ENCODE measurements around the gene TFEB. TPM values are rescaled to one million over a fixed set of nuclear protein-coding genes. Genes with fewer than 3 reads are reported as not detected.

Gene TFEB
- total RNA-seq, 4 donors from 2014 or later, result 17.6 to 47.9 (median 22.9) TPM

DNA sequence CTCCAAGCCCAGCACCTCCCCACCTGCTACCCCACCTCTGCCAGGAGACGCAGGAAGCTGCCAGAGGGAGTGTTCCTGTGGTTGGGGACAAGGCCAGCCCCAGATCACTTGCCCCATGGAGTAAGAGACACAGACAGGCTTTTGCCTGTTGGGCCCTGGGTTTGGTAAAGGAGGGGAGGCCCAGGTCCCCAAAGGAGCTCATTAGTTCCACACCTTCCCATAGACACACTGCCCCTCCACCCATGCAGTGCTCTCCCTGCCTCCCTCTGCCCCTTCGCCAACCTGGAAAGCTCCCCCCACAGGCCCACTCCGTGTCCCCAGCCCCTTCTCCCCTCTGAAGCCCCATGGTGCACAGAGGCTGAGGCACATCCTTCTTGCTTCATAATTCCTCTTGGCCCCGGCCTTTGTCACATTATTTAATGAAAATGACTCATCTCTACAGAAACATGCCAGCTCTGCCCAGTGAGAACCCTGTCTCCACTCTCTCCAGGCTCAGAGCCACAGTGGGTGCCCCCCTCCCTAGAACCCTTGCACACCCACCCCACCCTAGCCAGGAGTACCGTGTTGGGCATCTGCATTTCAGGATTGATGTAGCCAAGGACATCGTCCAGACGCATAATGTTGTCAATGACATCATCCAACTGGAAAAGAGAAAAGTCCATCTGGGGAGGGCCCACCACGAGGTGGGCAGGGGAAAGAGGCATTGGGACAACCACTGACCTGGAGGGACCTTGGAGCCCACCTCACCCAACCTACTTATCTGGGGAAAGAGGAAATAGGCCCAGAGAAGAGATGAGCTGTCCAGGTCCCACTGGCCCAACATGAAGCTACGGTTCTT lies 46.0 kb downstream of the TFEB start:
- DNase-seq, result peak in 1 of 3 donors; percentile 37
- TF ChIP-seq POLR2A (IDR thresholded peaks at IDR 0.05), result no peak
- TF ChIP-seq, protein P1, sequence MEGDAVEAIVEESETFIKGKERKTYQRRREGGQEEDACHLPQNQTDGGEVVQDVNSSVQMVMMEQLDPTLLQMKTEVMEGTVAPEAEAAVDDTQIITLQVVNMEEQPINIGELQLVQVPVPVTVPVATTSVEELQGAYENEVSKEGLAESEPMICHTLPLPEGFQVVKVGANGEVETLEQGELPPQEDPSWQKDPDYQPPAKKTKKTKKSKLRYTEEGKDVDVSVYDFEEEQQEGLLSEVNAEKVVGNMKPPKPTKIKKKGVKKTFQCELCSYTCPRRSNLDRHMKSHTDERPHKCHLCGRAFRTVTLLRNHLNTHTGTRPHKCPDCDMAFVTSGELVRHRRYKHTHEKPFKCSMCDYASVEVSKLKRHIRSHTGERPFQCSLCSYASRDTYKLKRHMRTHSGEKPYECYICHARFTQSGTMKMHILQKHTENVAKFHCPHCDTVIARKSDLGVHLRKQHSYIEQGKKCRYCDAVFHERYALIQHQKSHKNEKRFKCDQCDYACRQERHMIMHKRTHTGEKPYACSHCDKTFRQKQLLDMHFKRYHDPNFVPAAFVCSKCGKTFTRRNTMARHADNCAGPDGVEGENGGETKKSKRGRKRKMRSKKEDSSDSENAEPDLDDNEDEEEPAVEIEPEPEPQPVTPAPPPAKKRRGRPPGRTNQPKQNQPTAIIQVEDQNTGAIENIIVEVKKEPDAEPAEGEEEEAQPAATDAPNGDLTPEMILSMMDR (IDR thresholded peaks at IDR 0.05), result no peak
- Histone ChIP-seq H3K9me3 (no peaks in the 10 kb centered on the region), H3K36me3 (peaks cover 0 to 55% (median 0%) of the 10 kb centered on the region in 3 donors), H3K27ac (no peak overlapping the region), H3K4me1 (no peaks in the 10 kb centered on the region), H3K4me3 (no peak overlapping the region), H3K27me3 (no peaks in the 10 kb centered on the region)

DNA sequence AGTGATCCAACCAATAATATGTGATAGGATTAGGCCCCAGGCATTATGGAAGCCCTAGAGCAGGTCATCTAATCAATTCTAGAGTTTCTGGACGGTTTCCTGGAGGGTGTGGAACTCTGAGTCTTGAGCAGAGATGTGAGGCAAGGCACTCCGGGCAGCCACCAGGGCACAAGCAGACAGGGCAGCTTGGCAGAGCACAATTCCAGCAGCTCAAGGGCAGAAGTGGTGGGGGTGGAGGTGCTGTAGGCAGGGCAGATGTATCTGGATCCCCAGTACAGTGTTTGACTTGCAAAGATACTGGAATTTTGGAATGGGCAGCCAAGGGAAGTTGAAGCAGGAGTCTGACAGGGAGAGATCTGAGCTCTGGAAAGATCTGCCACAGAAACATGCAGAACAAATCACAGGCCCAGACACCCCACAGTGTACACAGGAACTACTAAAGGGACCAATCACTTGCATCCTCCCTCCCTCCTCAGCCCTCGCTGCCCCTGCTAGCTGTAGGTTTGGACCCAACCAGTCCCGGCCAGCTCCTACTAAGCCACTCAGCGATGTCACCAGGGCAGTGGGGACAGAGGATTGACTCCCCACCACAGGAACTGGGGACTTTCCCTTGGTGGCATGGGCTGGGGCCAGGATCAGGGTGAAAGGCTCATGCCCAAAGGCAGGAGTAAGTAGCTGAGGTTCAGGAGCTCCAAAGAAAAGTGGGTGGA lies 47.0 kb downstream of the TFEB start:
- Histone ChIP-seq H3K4me3 (no peak overlapping the region), H3K27me3 (no peaks in the 10 kb centered on the region), H3K36me3 (peaks cover 0 to 57% (median 0%) of the 10 kb centered on the region in 3 donors), H3K4me1 (peaks cover 0 to 5% (median 2%) of the 10 kb centered on the region in 4 donors), H3K27ac (no peak overlapping the region), H3K9me3 (no peaks in the 10 kb centered on the region)
- no peak for DNase-seq
- TF ChIP-seq, protein P1 (IDR thresholded peaks at IDR 0.05), result no peak
- no peak for TF ChIP-seq POLR2A (IDR thresholded peaks at IDR 0.05)

DNA sequence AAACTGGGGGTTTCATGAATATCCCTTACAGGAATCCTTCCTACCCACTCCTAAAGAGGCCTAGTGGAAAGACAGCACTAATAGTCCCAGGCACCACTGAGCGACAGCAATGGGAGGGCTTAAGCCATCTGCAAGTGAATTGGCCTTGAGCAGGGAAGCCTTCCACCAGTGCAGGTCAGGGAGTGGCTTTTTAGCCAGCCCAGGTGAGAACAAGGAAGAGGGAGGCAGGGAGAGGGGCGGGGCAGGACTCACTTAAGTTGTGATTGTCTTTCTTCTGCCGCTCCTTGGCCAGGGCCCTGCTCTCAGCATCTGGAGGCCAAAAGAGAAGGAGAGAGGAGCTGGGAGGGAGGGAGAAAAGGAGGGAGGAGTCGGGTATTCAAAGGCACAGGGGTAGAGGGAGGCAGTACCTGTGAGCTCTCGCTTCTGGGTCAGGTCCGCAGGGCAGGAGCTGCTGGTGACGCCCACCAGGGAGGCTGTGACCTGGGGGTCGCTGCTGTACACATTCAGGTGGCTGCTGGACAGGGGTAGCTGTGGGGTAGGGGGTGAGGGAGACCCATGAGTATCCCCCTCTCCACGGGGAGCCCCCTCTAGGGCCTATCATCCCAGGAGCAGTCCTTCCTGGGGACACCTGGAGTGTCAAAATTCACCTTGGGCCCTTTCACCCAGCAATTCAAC lies 47.8 kb downstream of the TFEB start:
- H3K9me3 ChIP-seq, result no peaks in the 10 kb centered on the region
- H3K4me3 ChIP-seq, result no peak overlapping the region
- H3K27me3 ChIP-seq, result no peaks in the 10 kb centered on the region
- H3K27ac ChIP-seq, result no peak overlapping the region
- H3K4me1 ChIP-seq, result peaks cover 0 to 12% (median 7%) of the 10 kb centered on the region in 4 donors
- peak in 1 of 3 donors; percentile 60 for DNase-seq
- peaks cover 0 to 57% (median 0%) of the 10 kb centered on the region in 3 donors for H3K36me3 ChIP-seq
- TF ChIP-seq POLR2A (IDR thresholded peaks at IDR 0.05), result no peak
- TF ChIP-seq, protein P1 (IDR thresholded peaks at IDR 0.05), result no peak

DNA sequence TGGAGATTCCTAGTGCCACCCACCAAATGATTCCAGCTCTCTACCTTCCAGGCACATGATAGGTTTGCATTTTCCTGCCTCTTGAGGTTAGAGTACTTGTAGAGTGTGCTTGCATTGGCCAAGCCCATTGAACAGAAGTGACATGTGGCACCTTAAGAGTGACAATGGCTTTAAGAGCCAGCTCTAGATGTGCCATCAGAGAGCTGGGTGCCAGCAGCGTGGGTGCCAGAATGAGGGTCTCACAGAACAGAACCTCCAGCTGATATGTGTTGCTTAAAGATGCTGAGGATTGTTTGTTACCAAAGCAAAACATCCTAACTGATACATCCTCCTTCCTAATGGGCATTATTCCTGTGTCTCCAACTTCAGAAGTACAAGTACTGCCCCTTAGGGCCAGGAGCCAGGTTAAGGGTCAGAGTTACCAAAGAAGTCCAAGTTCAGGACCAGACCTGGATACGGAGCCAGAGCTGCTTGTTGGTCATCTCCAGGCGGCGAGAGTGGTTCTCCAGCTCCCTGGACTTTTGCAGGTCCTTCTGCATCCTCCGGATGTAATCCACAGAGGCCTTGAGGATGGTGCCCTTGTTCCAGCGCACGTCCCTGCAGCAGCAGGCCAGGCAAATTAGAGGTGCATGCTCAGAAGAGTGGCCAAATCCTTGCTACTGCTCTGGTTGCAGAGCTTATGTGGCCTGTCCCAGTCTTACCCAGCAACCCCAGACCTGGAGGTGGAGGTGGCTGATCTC lies 49.6 kb downstream of the TFEB start:
- DNase-seq, result no peak
- H3K36me3 ChIP-seq, result peaks cover 0 to 50% (median 0%) of the 10 kb centered on the region in 3 donors
- TF ChIP-seq, protein P1 (IDR thresholded peaks at IDR 0.05), result no peak
- TF ChIP-seq POLR2A (IDR thresholded peaks at IDR 0.05), result no peak

More for the DNA sequence above, 49.6 kb downstream of the TFEB start:
- H3K4me3 ChIP-seq, result no peak overlapping the region
- H3K27me3 ChIP-seq, result no peaks in the 10 kb centered on the region
- H3K27ac ChIP-seq, result no peak overlapping the region
- H3K4me1 ChIP-seq, result peaks cover 0 to 20% (median 11%) of the 10 kb centered on the region in 4 donors
- H3K9me3 ChIP-seq, result no peaks in the 10 kb centered on the region

Measured in Peyer's patch (tissue), 4 donors.